HepG2 (cell line): Measurements from ENCODE around the gene MYL11. TPM values are rescaled to one million over a fixed set of nuclear protein-coding genes. Genes with fewer than 3 reads are reported as not detected.
A peak's percentile ranks its signal among the peaks of the same experiment; 100 is the strongest.

ENCODE experiments used
- ATF2 ChIP-seq: sonication (generic); formaldehyde crosslinking; IDR thresholded peaks from 2 replicates; pipeline ENCODE4 v1.4.0; 2020; ENCODE audit warnings: missing genetic modification reagents
- BCL3 ChIP-seq: sonication (generic); formaldehyde crosslinking; IDR thresholded peaks from 2 replicates; pipeline ENCODE4 v1.5.1; 2020; ENCODE audit warnings: mild to moderate bottlenecking, missing genetic modification reagents, moderate library complexity
- CREB1 ChIP-seq, 2 experiments: fragments of 450-650 bp in 1 of 2; IDR thresholded peaks; 2 replicates each; pipeline ENCODE4 v1.6.1; 2016 to 2017; ENCODE audit warnings: control low read depth in 1 of 2, mild to moderate bottlenecking in 1 of 2, missing compliant biosample characterization in 1 of 2, missing genetic modification characterization in 1 of 2
- DDIT3 ChIP-seq: sonication (generic); formaldehyde crosslinking; IDR thresholded peaks from 2 replicates; pipeline ENCODE4 v1.4.0; 2020; ENCODE audit warnings: mild to moderate bottlenecking, missing genetic modification reagents
- GABPA ChIP-seq, 2 experiments: IDR thresholded peaks; 2 replicates each; pipeline ENCODE4 v1.6.1; 2011 to 2016; ENCODE audit warnings: low read depth in 2 of 2, low read length in 1 of 2, missing biosample characterization in 1 of 2, missing genetic modification characterization in 1 of 2
- MLLT10 ChIP-seq: sonication (generic); formaldehyde crosslinking; IDR thresholded peaks from 2 replicates; pipeline ENCODE4 v1.4.0; 2020; ENCODE audit warnings: missing genetic modification reagents
- NAIF1 ChIP-seq: sonication (generic); formaldehyde crosslinking; IDR thresholded peaks from 2 replicates; pipeline ENCODE4 v1.5.0; 2020; ENCODE audit warnings: mild to moderate bottlenecking, missing genetic modification reagents, borderline replicate concordance
- POLR2A ChIP-seq, 2 experiments: IDR thresholded peaks; 2 replicates each; pipeline ENCODE4 v1.6.1; 2011; ENCODE audit warnings: low read depth in 2 of 2, low read length in 2 of 2, mild to moderate bottlenecking in 1 of 2, moderate library complexity in 1 of 2; ENCODE audit not compliant: insufficient read depth in 1 of 2
- SMARCC2 ChIP-seq: fragments of 450-650 bp; IDR thresholded peaks from 2 replicates; pipeline ENCODE4 v1.6.1; 2017; ENCODE audit warnings: antibody characterized with exemption, mild to moderate bottlenecking
- SP140L ChIP-seq: sonication (generic); formaldehyde crosslinking; IDR thresholded peaks from 2 replicates; pipeline ENCODE4 v1.4.0; 2020; ENCODE audit warnings: missing genetic modification reagents, borderline replicate concordance
- TARDBP ChIP-seq: sonication (generic); formaldehyde crosslinking; IDR thresholded peaks from 2 replicates; pipeline ENCODE4 v1.8.0; 2022; ENCODE audit warnings: mild to moderate bottlenecking, missing genetic modification reagents
- TBL1XR1 ChIP-seq: fragments of 150-350 bp; IDR thresholded peaks from 2 replicates; pipeline ENCODE4 v1.6.1; 2014; ENCODE audit warnings: borderline replicate concordance, low read length; ENCODE audit not compliant: partially characterized antibody
- ZBTB44 ChIP-seq: sonication (generic); formaldehyde crosslinking; IDR thresholded peaks from 2 replicates; pipeline ENCODE4 v1.4.0; 2020; ENCODE audit warnings: missing genetic modification reagents
- ZMYM4 ChIP-seq: sonication (generic); formaldehyde crosslinking; IDR thresholded peaks from 2 replicates; pipeline ENCODE4 v1.8.1; 2023; ENCODE audit warnings: mild to moderate bottlenecking, missing genetic modification reagents
- ZNF142 ChIP-seq: sonication (generic); formaldehyde crosslinking; IDR thresholded peaks from 2 replicates; pipeline ENCODE4 v1.4.0; 2020; ENCODE audit warnings: missing genetic modification reagents
- ZNF251 ChIP-seq: sonication (generic); formaldehyde crosslinking; IDR thresholded peaks from 2 replicates; pipeline ENCODE4 v1.9.0; 2021; ENCODE audit warnings: mild to moderate bottlenecking, missing genetic modification reagents
- ZNF337 ChIP-seq: sonication (generic); formaldehyde crosslinking; IDR thresholded peaks from 2 replicates; pipeline ENCODE4 v1.5.1; 2020; ENCODE audit warnings: missing genetic modification reagents, low read depth, mild to moderate bottlenecking, borderline replicate concordance
- ZNF616 ChIP-seq: sonication (generic); formaldehyde crosslinking; IDR thresholded peaks from 2 replicates; pipeline ENCODE4 v1.5.0; 2020; ENCODE audit warnings: low read depth, mild to moderate bottlenecking, missing genetic modification reagents
- polyA plus RNA-seq, 8 experiments: library from polyadenylated mRNA; depleted of rRNA in 3 of 8; stranded (reverse) in 7 of 8; unstranded in 1 of 8; fragments of >200 nt; fragmentation: Illumina TruSeq in 4 of 8; extraction: Trizol in 4 of 8; gene quantifications; 2 replicates each; pipeline versions ENCODE4 v1.2.1 to v1.2.3, GENCODE V29; 2011 to 2016; ENCODE audit warnings: low read depth in 4 of 8, missing spikeins in 1 of 8, mixed read lengths in 1 of 8; ENCODE audit not compliant: insufficient read depth in 1 of 8
- total RNA-seq, 5 experiments: library from RNA; depleted of rRNA; stranded (reverse); fragments of >200 nt; fragmentation: Illumina TruSeq; extraction: Trizol; gene quantifications; 2 replicates each; pipeline ENCODE4 v1.2.3, GENCODE V29; 2016; ENCODE audit warnings: low read depth in 1 of 5

MYL11 gene
- total and polyA plus RNA-seq, 2 of the 13 experiments (the other 11 are each of a cell fraction or from before 2014, with no cell fraction given) = not detected

GRCh38 chr16:30407102-30407803 is 32.7 kb downstream of the MYL11 start, which contains the start of gene ZNF771 (continued):
- 0 out of 2 replicates have a peak, but pooled peaks have one; percentile 58 for TF ChIP-seq ZBTB44 (CRISPR knock-in tag)
- TF ChIP-seq ZNF616 (CRISPR knock-in tag) = 0 out of 2 replicates have a peak, but pooled peaks have one; percentile 76
- no peak for TF ChIP-seq TBL1XR1
- TF ChIP-seq GABPA (IDR thresholded peaks at IDR 0.05; ENCODE audit: low read depth, low read length) = no peak
- no peak for TF ChIP-seq GABPA (CRISPR knock-in tag; IDR thresholded peaks at IDR 0.05; ENCODE audit: low read depth)
- TF ChIP-seq DDIT3 (CRISPR knock-in tag) = no peak
- TF ChIP-seq SP140L (CRISPR knock-in tag) = 0 out of 2 replicates have a peak, but pooled peaks have one; percentile 69
- TF ChIP-seq ZNF251 (CRISPR knock-in tag) = no peak
- TF ChIP-seq SMARCC2 = no peak
- no peak; the same call in 1 of the 2 replicates for TF ChIP-seq NAIF1 (CRISPR knock-in tag)
- no peak for TF ChIP-seq MLLT10 (CRISPR knock-in tag)
- TF ChIP-seq CREB1 (IDR thresholded peaks at IDR 0.05) = no peak
- TF ChIP-seq CREB1 (CRISPR knock-in tag; IDR thresholded peaks at IDR 0.05) = no peak
- TF ChIP-seq BCL3 = peak; percentile 90; the same call in 1 of the 2 replicates
- peak; percentile 91 to 92 for TF ChIP-seq POLR2A (IDR thresholded peaks at IDR 0.05; ENCODE audit: insufficient read depth in 1 of 2, low read depth in 2 of 2, low read length in 2 of 2)
- peak; percentile 78; the same call in 1 of the 2 replicates for TF ChIP-seq TARDBP
- TF ChIP-seq ZMYM4 (CRISPR knock-in tag) = peak; percentile 87
- 0 out of 2 replicates have a peak, but pooled peaks have one; percentile 35 for TF ChIP-seq ZNF142 (CRISPR knock-in tag)
- no peak for TF ChIP-seq ATF2
- 0 out of 2 replicates have a peak, but pooled peaks have one; percentile 66 for TF ChIP-seq ZNF337 (CRISPR knock-in tag)
